CD4-positive, alpha-beta memory T cell (primary cell): ENCODE measurements around the gene SLC45A1. TPM values are rescaled to one million over a fixed set of nuclear protein-coding genes. Genes with fewer than 3 reads are reported as not detected.

Experiments
- CTCF ChIA-PET: fragments of 350-600 bp; sonication (Branson Sonifier 250); formaldehyde crosslinking; loops from one replicate; lab custom pipeline; 2021; ENCODE audit warnings: inconsistent platforms; ENCODE audit not compliant: partially characterized antibody; lab: Charles Lee
- POLR2A ChIA-PET: fragments of 350-600 bp; sonication (Branson Sonifier 250); formaldehyde crosslinking; loops from one replicate; lab custom pipeline; 2021; ENCODE audit not compliant: partially characterized antibody; lab: Charles Lee
- DNase-seq, 5 donors: peaks; one replicate each; pipeline versions ENCODE4 v3.0.0 to v3.0.0-alpha.2; 2020 to 2022; ENCODE audit warnings: mixed read lengths in 1 of 5
- H3K27ac ChIP-seq: one replicate; pipeline ENCODE4 v1.7.0; 2013; ENCODE audit warnings: low read depth, low read length
- H3K27me3 ChIP-seq: 2 replicates; pipeline ENCODE4 v1.7.0; 2013; ENCODE audit warnings: mild to moderate bottlenecking, low read length, moderate library complexity; ENCODE audit not compliant: insufficient read depth
- H3K36me3 ChIP-seq: 2 replicates; pipeline ENCODE4 v1.7.0; 2013; ENCODE audit warnings: mild to moderate bottlenecking, low read length, moderate library complexity; ENCODE audit not compliant: insufficient read depth
- H3K4me1 ChIP-seq: 2 replicates; pipeline ENCODE4 v1.7.0; 2013; ENCODE audit warnings: mild to moderate bottlenecking, low read length, moderate library complexity; ENCODE audit not compliant: insufficient read depth
- H3K4me3 ChIP-seq, 2 donors: one replicate each; pipeline ENCODE4 v1.7.0; 2013; ENCODE audit warnings: low read length in 2 of 2, mild to moderate bottlenecking in 1 of 2
- H3K9me3 ChIP-seq, 2 donors: one replicate each; pipeline ENCODE4 v1.7.0; 2013; ENCODE audit warnings: low read length in 2 of 2, control low read depth in 1 of 2; ENCODE audit not compliant: control insufficient read depth in 1 of 2
- H3K27ac Mint-ChIP-seq, 7 donors: one replicate each; pipeline ENCODE4 v1.8.0; 2020 to 2021; ENCODE audit warnings: mixed read lengths in 7 of 7, mild to moderate bottlenecking in 6 of 7, inconsistent platforms in 3 of 7, moderate library complexity in 3 of 7
- H3K27me3 Mint-ChIP-seq, 2 donors: one replicate each; pipeline ENCODE4 v1.8.0; 2020 to 2021; ENCODE audit warnings: mixed read lengths in 2 of 2
- H3K36me3 Mint-ChIP-seq, 2 donors: one replicate each; pipeline ENCODE4 v1.8.0; 2020 to 2021; ENCODE audit warnings: mixed read lengths in 2 of 2, inconsistent platforms in 1 of 2, mild to moderate bottlenecking in 1 of 2
- H3K4me1 Mint-ChIP-seq, 4 donors: one replicate each; pipeline ENCODE4 v1.8.0; 2020 to 2021; ENCODE audit warnings: mixed read lengths in 4 of 4, mild to moderate bottlenecking in 1 of 4
- H3K4me3 Mint-ChIP-seq, 8 donors: one replicate each; pipeline ENCODE4 v1.8.0; 2020 to 2021; ENCODE audit warnings: mixed read lengths in 8 of 8, mild to moderate bottlenecking in 7 of 8, moderate library complexity in 6 of 8, inconsistent platforms in 3 of 8
- H3K9me3 Mint-ChIP-seq, 8 donors: one replicate each; pipeline ENCODE4 v1.8.0; 2020 to 2021; ENCODE audit warnings: mixed read lengths in 8 of 8, mild to moderate bottlenecking in 5 of 8, inconsistent platforms in 3 of 8, moderate library complexity in 1 of 8
- intact Hi-C: fragments of 100-400 bp; cut with micrococcal nuclease; formaldehyde crosslinking; loops from one replicate; pipeline ENCODE4 v1.15.1; 2023
- polyA plus RNA-seq, 2 donors: library from polyadenylated mRNA; unstranded; fragments of 300-500 nt; fragmentation: Illumina TruSeq; gene quantifications; one replicate each; pipeline ENCODE4 v1.2.3, GENCODE V29; 2021
- total RNA-seq, 2 experiments: library from RNA; stranded (reverse); gene quantifications; one replicate each; pipeline ENCODE4 v1.2.3, GENCODE V29; 2021

SLC45A1 gene
- total and polyA plus RNA-seq, 4 experiments from 2014 or later, result 0.33 to 1.2 (median 0.73) TPM

DNA sequence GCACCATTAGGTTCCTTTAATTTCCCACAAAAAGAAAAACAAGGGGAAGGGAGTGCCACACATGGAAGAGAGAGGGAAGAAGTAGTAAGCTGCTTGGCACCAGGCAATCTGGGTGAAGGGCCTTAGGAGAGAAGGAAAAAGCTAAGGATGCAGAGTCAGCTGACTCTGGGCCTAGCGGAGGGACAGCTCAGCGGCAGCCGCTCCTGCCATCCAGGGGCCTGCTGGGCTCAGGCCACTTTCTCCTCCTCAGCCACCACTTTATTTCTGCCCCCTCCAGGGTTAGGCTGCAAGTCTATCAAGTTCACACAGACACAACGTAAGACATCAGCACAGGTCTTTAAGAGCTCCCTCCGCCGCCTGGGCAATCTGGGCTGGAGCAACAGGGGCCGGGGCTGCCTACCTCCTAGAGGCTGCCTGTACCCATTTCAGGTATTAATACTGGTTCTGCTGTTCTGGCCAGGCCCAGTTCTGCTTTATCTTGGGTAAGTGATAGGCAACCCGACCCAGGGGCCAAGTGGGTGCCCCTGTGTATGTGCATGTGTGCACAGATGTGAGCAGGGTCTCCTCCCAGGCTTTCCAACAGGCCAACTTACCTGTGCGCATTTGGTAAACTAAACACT is 53.6 kb downstream of the SLC45A1 start:
- Mint-ChIP-seq H3K4me3 (peak overlapping the region in 1 of 8 donors; percentile 10), H3K4me1 (peaks cover 40 to 85% (median 65%) of the 10 kb centered on the region in 4 donors), H3K9me3 (no peaks in the 10 kb centered on the region), H3K27me3 (no peaks in the 10 kb centered on the region), H3K36me3 (peaks cover 8 to 52% of the 10 kb centered on the region in 2 donors), H3K27ac (peak overlapping the region in 6 of 7 donors; percentile 1 to 90 (median 58))
- Histone ChIP-seq H3K4me3 (no peak overlapping the region), H3K9me3 (no peaks in the 10 kb centered on the region), H3K27ac (no peak overlapping the region), H3K27me3 (no peaks in the 10 kb centered on the region), H3K36me3 (peaks cover 18% of the 10 kb centered on the region), H3K4me1 (peaks cover 44% of the 10 kb centered on the region)
- POLR2A ChIA-PET, result interaction anchor here (0.8 to 1.5 kb wide), 2 partner anchors 13 to 51 kb away, joined by 3 read pairs; no protein-coding TSS in a partner anchor
- intact Hi-C loops, result no loop called here
- CTCF ChIA-PET, result interaction anchor here (1.0 to 2.0 kb wide), 3 partner anchors 10 to 354 kb away, joined by 3 to 6 read pairs (median 3); no protein-coding TSS in a partner anchor
- DNase-seq, result no peak

DNA sequence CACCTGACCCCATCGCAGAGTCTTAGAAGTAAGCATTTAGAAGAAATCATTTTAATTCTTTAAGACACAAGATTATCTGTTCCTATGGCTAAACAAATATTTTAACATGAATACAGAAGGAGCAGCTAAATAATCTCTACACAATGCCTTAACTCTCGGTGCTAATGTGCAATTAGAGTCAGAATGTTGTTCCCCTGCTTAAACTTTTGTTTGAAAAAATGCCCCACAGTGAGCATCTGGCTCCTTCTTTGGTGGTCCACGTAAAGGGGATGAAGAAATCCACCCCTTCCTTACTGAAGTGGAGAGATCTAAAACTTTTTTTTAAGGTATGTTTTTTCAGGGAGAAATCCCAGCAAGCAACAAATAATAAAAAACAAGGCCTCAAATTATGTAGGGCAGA is 55.2 kb downstream of the SLC45A1 start:
- Histone ChIP-seq H3K27ac (no peak overlapping the region), H3K4me1 (peaks cover 58% of the 10 kb centered on the region), H3K36me3 (peaks cover 17% of the 10 kb centered on the region), H3K4me3 (no peak overlapping the region), H3K27me3 (no peaks in the 10 kb centered on the region), H3K9me3 (no peaks in the 10 kb centered on the region)
- peak overlapping the region in 3 of 7 donors; percentile 19 to 52 (median 42) for H3K27ac Mint-ChIP-seq
- no peaks in the 10 kb centered on the region for H3K27me3 Mint-ChIP-seq
- H3K4me1 Mint-ChIP-seq, result peaks cover 43 to 86% (median 65%) of the 10 kb centered on the region in 4 donors
- peaks cover 11 to 49% of the 10 kb centered on the region in 2 donors for H3K36me3 Mint-ChIP-seq
- ChIA-PET POLR2A (interaction anchor here (1.0 kb wide), 1 partner anchor 9 kb away, joined by 3 read pairs; no protein-coding TSS in a partner anchor), CTCF (interaction anchor here (1.4 kb wide), 1 partner anchor 13 kb away, joined by 3 read pairs; no protein-coding TSS in a partner anchor)
- H3K9me3 Mint-ChIP-seq, result no peaks in the 10 kb centered on the region
- H3K4me3 Mint-ChIP-seq, result no peak overlapping the region
- no peak for DNase-seq
- intact Hi-C loops, result no loop called here

GRCh38 chr1:8373581-8374241 is 55.8 kb downstream of the SLC45A1 start:
- Mint-ChIP-seq H3K4me3 (no peak overlapping the region), H3K27me3 (no peaks in the 10 kb centered on the region), H3K36me3 (peaks cover 11 to 54% of the 10 kb centered on the region in 2 donors), H3K4me1 (peaks cover 49 to 92% (median 71%) of the 10 kb centered on the region in 4 donors), H3K9me3 (no peaks in the 10 kb centered on the region), H3K27ac (peak overlapping the region in 6 of 7 donors; percentile 24 to 85 (median 50))
- ChIA-PET POLR2A (no interaction called here), CTCF (interaction anchor here (0.7 to 1.4 kb wide), 4 partner anchors 12 to 358 kb away, joined by 3 to 5 read pairs (median 3); no protein-coding TSS in a partner anchor)
- Histone ChIP-seq H3K27ac (peak overlapping the region; percentile 8), H3K4me1 (peaks cover 64% of the 10 kb centered on the region), H3K4me3 (no peak overlapping the region), H3K27me3 (no peaks in the 10 kb centered on the region), H3K9me3 (no peaks in the 10 kb centered on the region), H3K36me3 (peaks cover 17% of the 10 kb centered on the region)
- intact Hi-C loops, result no loop called here
- DNase-seq, result no peak

GRCh38 chr1:8374356-8374755 is 56.4 kb downstream of the SLC45A1 start:
- intact Hi-C loops, result no loop called here
- H3K36me3 ChIP-seq, result peaks cover 17% of the 10 kb centered on the region
- peaks cover 51 to 92% (median 74%) of the 10 kb centered on the region in 4 donors for H3K4me1 Mint-ChIP-seq
- H3K4me1 ChIP-seq, result peaks cover 71% of the 10 kb centered on the region
- peaks cover 11 to 58% of the 10 kb centered on the region in 2 donors for H3K36me3 Mint-ChIP-seq
- no peaks in the 10 kb centered on the region for H3K9me3 Mint-ChIP-seq
- no peak for DNase-seq
- no peak overlapping the region for H3K4me3 ChIP-seq
- ChIA-PET POLR2A (no interaction called here), CTCF (interaction anchor here (0.7 to 1.4 kb wide), 4 partner anchors 12 to 359 kb away, joined by 3 to 5 read pairs (median 3); no protein-coding TSS in a partner anchor)
- no peaks in the 10 kb centered on the region for H3K27me3 Mint-ChIP-seq
- peak overlapping the region in 1 of 8 donors; percentile 60 for H3K4me3 Mint-ChIP-seq
- H3K9me3 ChIP-seq, result no peaks in the 10 kb centered on the region
- H3K27me3 ChIP-seq, result no peaks in the 10 kb centered on the region
- H3K27ac ChIP-seq, result no peak overlapping the region
- H3K27ac Mint-ChIP-seq, result peak overlapping the region; percentile 26 to 88 (median 70)

DNA sequence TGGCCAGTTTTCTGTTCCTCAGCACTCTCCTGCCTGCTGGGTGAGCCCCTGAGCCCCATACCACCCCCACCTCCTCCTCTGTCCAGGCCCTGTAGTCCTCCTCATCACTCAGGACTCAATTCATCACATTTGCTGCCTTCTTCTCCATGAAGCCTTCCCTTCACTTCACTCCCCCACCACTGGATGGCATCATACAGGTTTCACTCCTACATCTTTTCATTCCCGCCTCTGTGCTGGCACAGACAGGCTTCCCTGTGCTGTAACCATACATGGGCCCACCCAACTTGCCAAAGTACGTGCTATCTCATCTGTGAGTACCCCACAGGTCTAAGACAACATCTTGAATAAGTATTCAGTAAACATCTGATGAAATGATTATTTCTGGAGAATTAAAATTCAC is 56.9 kb downstream of the SLC45A1 start:
- H3K27ac ChIP-seq, result no peak overlapping the region
- H3K36me3 Mint-ChIP-seq, result peaks cover 11 to 60% of the 10 kb centered on the region in 2 donors
- intact Hi-C loops, result no loop called here
- peak overlapping the region in 6 of 7 donors; percentile 26 to 88 (median 71) for H3K27ac Mint-ChIP-seq
- no peaks in the 10 kb centered on the region for H3K27me3 ChIP-seq
- H3K4me1 ChIP-seq, result peaks cover 75% of the 10 kb centered on the region
- peak overlapping the region in 4 of 8 donors; percentile 0 to 60 (median 3) for H3K4me3 Mint-ChIP-seq
- ChIA-PET CTCF (interaction anchor here (1.0 to 1.3 kb wide), 2 partner anchors 351 to 359 kb away, joined by 3 to 5 read pairs; no protein-coding TSS in a partner anchor), POLR2A (no interaction called here)
- no peak overlapping the region for H3K4me3 ChIP-seq
- H3K4me1 Mint-ChIP-seq, result peaks cover 50 to 92% (median 77%) of the 10 kb centered on the region in 4 donors
- H3K27me3 Mint-ChIP-seq, result no peaks in the 10 kb centered on the region
- no peaks in the 10 kb centered on the region for H3K9me3 ChIP-seq
- H3K36me3 ChIP-seq, result peaks cover 17% of the 10 kb centered on the region
- peak in 2 of 5 donors; percentile 25 to 47 for DNase-seq
- H3K9me3 Mint-ChIP-seq, result no peaks in the 10 kb centered on the region

DNA sequence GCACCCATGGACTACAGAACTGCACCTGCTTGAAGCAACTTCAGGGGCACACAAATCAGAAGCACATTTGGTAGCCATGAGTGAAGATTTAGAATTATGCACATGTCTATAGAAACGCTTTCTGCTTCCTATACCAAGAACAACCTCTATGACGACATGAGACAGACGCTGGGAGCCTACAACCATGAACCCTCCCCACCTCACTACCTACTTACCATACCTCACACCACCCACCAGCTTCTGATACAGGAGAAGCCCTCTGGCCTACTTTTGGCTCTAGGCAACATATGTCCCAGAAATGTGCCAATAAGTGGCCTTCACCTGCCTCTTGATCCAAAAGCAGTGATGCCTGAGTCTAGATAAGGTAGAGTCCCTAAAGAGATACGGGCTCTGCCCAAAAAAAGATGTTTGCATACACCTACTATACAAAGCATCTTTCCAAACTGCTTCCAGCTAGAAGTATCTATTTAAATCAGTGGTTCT is 58.5 kb downstream of the SLC45A1 start:
- H3K36me3 ChIP-seq, result peaks cover 9% of the 10 kb centered on the region
- no peak for DNase-seq

More for the DNA sequence above, 58.5 kb downstream of the SLC45A1 start:
- H3K4me3 Mint-ChIP-seq, result peak overlapping the region in 1 of 8 donors; percentile 43
- peak overlapping the region in 6 of 7 donors; percentile 10 to 79 (median 31) for H3K27ac Mint-ChIP-seq
- no peaks in the 10 kb centered on the region for H3K9me3 Mint-ChIP-seq
- Histone ChIP-seq H3K9me3 (no peaks in the 10 kb centered on the region), H3K4me1 (peaks cover 83% of the 10 kb centered on the region), H3K27me3 (no peaks in the 10 kb centered on the region), H3K4me3 (no peak overlapping the region), H3K27ac (no peak overlapping the region)
- H3K36me3 Mint-ChIP-seq, result peaks cover 16 to 57% of the 10 kb centered on the region in 2 donors
- intact Hi-C loops, result no loop called here
- ChIA-PET POLR2A (interaction anchor here (0.5 to 1.2 kb wide), 3 partner anchors 33 to 146 kb away, joined by 3 read pairs; no protein-coding TSS in a partner anchor), CTCF (interaction anchor here (1.0 to 1.3 kb wide), 2 partner anchors 17 to 33 kb away, joined by 3 to 4 read pairs; no protein-coding TSS in a partner anchor)
- no peaks in the 10 kb centered on the region for H3K27me3 Mint-ChIP-seq
- peaks cover 46 to 91% (median 75%) of the 10 kb centered on the region in 4 donors for H3K4me1 Mint-ChIP-seq
